GM12801 (cell line): ENCODE results near the gene THNSL1.

Experiments
- CTCF ChIP-seq: IDR thresholded peaks from one replicate; pipeline ENCODE4 v1.5.1; 2011; ENCODE audit warnings: control low read depth; ENCODE audit not compliant: insufficient read length; ENCODE audit errors: extremely low read depth

The THNSL1 gene

GRCh38 chr10:25028711-25029110 is 12.3 kb downstream of the THNSL1 start:
- TF ChIP-seq CTCF = no peak

GRCh38 chr10:25029519-25029918 is 13.1 kb downstream of the THNSL1 start:
- TF ChIP-seq CTCF = no peak

GRCh38 chr10:25036381-25036780 is 20.0 kb downstream of the THNSL1 start:
- no peak for TF ChIP-seq CTCF

- no peak for TF ChIP-seq CTCF
These were observed 21.9 kb downstream of the THNSL1 start for GRCh38 chr10:25038325-25038724.

GRCh38 chr10:25039531-25039930 is 23.1 kb downstream of the THNSL1 start:
- TF ChIP-seq CTCF = no peak

- TF ChIP-seq CTCF = no peak
These were observed 30.2 kb downstream of the THNSL1 start for GRCh38 chr10:25046641-25047040.

- no peak for TF ChIP-seq CTCF
These were observed 30.7 kb downstream of the THNSL1 start for GRCh38 chr10:25047088-25047487.
